ENCODE data around the gene MAST3. TPM values are rescaled to one million over a fixed set of nuclear protein-coding genes. Genes with fewer than 3 reads are reported as not detected.

The MAST3 gene
- total and polyA plus RNA-seq, 2 of the 13 experiments (the other 11 are each of a cell fraction or from before 2014, with no cell fraction given) = 4.1 to 4.6 TPM

- TF ChIP-seq, protein P1, sequence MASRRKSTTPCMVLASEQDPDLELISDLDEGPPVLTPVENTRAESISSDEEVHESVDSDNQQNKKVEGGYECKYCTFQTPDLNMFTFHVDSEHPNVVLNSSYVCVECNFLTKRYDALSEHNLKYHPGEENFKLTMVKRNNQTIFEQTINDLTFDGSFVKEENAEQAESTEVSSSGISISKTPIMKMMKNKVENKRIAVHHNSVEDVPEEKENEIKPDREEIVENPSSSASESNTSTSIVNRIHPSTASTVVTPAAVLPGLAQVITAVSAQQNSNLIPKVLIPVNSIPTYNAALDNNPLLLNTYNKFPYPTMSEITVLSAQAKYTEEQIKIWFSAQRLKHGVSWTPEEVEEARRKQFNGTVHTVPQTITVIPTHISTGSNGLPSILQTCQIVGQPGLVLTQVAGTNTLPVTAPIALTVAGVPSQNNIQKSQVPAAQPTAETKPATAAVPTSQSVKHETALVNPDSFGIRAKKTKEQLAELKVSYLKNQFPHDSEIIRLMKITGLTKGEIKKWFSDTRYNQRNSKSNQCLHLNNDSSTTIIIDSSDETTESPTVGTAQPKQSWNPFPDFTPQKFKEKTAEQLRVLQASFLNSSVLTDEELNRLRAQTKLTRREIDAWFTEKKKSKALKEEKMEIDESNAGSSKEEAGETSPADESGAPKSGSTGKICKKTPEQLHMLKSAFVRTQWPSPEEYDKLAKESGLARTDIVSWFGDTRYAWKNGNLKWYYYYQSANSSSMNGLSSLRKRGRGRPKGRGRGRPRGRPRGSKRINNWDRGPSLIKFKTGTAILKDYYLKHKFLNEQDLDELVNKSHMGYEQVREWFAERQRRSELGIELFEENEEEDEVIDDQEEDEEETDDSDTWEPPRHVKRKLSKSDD (CRISPR knock-in tag; IDR thresholded peaks at IDR 0.05; ENCODE audit: low read depth) = no peak
- TF ChIP-seq ZNF660 (CRISPR knock-in tag; IDR thresholded peaks at IDR 0.05; ENCODE audit: borderline replicate concordance, low read depth) = no peak
- TF ChIP-seq NCOA2 (CRISPR knock-in tag; IDR thresholded peaks at IDR 0.05) = no peak
- TF ChIP-seq ZNF792 (CRISPR knock-in tag; IDR thresholded peaks at IDR 0.05) = no peak
- no peak for TF ChIP-seq ZMYM2 (CRISPR knock-in tag; IDR thresholded peaks at IDR 0.05)
- TF ChIP-seq, protein P2, sequence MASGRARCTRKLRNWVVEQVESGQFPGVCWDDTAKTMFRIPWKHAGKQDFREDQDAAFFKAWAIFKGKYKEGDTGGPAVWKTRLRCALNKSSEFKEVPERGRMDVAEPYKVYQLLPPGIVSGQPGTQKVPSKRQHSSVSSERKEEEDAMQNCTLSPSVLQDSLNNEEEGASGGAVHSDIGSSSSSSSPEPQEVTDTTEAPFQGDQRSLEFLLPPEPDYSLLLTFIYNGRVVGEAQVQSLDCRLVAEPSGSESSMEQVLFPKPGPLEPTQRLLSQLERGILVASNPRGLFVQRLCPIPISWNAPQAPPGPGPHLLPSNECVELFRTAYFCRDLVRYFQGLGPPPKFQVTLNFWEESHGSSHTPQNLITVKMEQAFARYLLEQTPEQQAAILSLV (CRISPR knock-in tag; IDR thresholded peaks at IDR 0.05; ENCODE audit: borderline replicate concordance) = no peak
- TF ChIP-seq ZEB1 (IDR thresholded peaks at IDR 0.05; ENCODE audit: insufficient replicate concordance, low read depth) = no peak
- no peak for TF ChIP-seq ZNF547 (CRISPR knock-in tag; IDR thresholded peaks at IDR 0.05)
- no peak for TF ChIP-seq ZNF225 (CRISPR knock-in tag; IDR thresholded peaks at IDR 0.05)
- TF ChIP-seq ZFP36L2 (CRISPR knock-in tag; IDR thresholded peaks at IDR 0.05) = no peak
- TF ChIP-seq ZNF30 (CRISPR knock-in tag; IDR thresholded peaks at IDR 0.05) = no peak
- no peak for TF ChIP-seq PLRG1 (conservative IDR thresholded peaks at IDR 0.05)
- TF ChIP-seq KMT2A (CRISPR knock-in tag; IDR thresholded peaks at IDR 0.05) = no peak
- TF ChIP-seq IKZF4 (CRISPR knock-in tag; IDR thresholded peaks at IDR 0.05; ENCODE audit: borderline replicate concordance, low read depth, not compliant biosample characterization) = no peak
- TF ChIP-seq ZNF432 (CRISPR knock-in tag; IDR thresholded peaks at IDR 0.05; ENCODE audit: borderline replicate concordance) = no peak
- no peak for TF ChIP-seq MAFF (IDR thresholded peaks at IDR 0.05; ENCODE audit: low read depth, low read length)
- TF ChIP-seq, protein P3, sequence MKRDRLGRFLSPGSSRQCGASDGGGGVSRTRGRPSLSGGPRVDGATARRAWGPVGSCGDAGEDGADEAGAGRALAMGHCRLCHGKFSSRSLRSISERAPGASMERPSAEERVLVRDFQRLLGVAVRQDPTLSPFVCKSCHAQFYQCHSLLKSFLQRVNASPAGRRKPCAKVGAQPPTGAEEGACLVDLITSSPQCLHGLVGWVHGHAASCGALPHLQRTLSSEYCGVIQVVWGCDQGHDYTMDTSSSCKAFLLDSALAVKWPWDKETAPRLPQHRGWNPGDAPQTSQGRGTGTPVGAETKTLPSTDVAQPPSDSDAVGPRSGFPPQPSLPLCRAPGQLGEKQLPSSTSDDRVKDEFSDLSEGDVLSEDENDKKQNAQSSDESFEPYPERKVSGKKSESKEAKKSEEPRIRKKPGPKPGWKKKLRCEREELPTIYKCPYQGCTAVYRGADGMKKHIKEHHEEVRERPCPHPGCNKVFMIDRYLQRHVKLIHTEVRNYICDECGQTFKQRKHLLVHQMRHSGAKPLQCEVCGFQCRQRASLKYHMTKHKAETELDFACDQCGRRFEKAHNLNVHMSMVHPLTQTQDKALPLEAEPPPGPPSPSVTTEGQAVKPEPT (CRISPR knock-in tag; IDR thresholded peaks at IDR 0.05; ENCODE audit: low read depth) = no peak
- TF ChIP-seq HDAC2 (CRISPR knock-in tag; IDR thresholded peaks at IDR 0.05) = no peak
- no peak; the same call in 1 of the 2 replicates for TF ChIP-seq SAFB2 (CRISPR knock-in tag; IDR thresholded peaks at IDR 0.05; ENCODE audit: borderline replicate concordance, low read depth)
- TF ChIP-seq SAP130 (CRISPR knock-in tag; IDR thresholded peaks at IDR 0.05; ENCODE audit: low read depth) = peak; percentile 95
- no peak for TF ChIP-seq FIP1L1 (IDR thresholded peaks at IDR 0.05; ENCODE audit: borderline replicate concordance, insufficient read depth, low read depth, low read length)
- TF ChIP-seq ZNF557 (CRISPR knock-in tag; IDR thresholded peaks at IDR 0.05) = no peak
- no peak for TF ChIP-seq USF2 (IDR thresholded peaks at IDR 0.05; ENCODE audit: low read depth, low read length)
- TF ChIP-seq USF2 (CRISPR knock-in tag; IDR thresholded peaks at IDR 0.05; ENCODE audit: borderline replicate concordance) = 0 out of 2 replicates have a peak, but pooled peaks have one; percentile 53
Observed at GRCh38 chr19:18192673-18193387, 95.3 kb downstream of the MAST3 start, which contains the start of gene MPV17L2 (continued).

All from HepG2 (cell line).